GF-D8 (cell line): ENCODE measurements around the gene CASK.
"Not testable (repeated sequence)": the region's sequence is repeated elsewhere in the genome, so short reads cannot be mapped to it uniquely, and the experiment has no call there.

Experiments
- DNase-seq: peaks from one replicate; lab custom pipeline; 2025; lab: John Stamatoyannopoulos, UW

CASK gene

GRCh38 chrX:41692162-41692749 is 231.1 kb downstream of the CASK start:
- no peak for DNase-seq

GRCh38 chrX:41689711-41690110 is 233.6 kb downstream of the CASK start:
- DNase-seq, result no peak

GRCh38 chrX:41688835-41689234 is 234.5 kb downstream of the CASK start, which contains the start of gene GPR34:
TSS of gene GPR34 (plus strand) at chrX:41688973. CDS start at chrX:41695634, 6,661 bp downstream.
- DNase-seq, result no peak

DNA sequence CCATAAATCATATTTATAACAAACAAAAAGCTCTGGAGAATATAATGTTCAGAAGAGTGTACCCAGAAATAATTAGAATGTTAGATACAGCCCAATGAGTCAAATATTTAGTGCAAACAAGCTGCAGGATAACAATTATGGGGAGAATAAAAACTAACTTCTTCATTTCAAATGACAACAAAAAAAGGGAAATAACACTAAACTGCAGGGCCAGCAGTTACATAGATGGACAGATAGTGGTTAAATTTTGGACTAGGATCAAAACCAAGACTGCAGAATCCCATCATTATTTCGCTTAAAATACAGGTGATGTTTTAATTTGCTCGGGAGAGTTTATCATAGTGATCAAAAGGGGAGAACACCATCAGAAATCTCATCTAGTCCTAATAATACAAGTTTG is 235.2 kb downstream of the CASK start:
- DNase-seq, result no peak

GRCh38 chrX:41686788-41687187 is 236.6 kb downstream of the CASK start:
- no peak for DNase-seq

DNA sequence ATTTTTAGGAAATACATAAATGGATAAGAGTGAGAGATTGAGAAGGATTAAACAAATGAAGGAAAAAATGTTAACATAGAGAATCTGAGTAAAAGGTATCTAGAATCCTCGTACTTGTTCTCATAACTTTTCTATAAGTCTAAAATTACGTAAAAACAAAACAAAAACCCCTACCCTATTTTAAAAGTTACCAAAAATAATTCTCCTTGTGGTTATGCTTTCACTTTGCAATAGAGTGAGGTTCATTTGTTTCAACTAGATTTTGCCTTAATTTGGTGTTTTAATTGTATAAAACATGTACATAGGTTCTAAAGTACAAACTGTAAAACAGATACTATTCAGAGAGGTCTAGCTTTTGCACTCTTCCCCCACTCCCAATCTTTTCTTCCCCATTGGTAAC is 238.4 kb downstream of the CASK start:
- DNase-seq, result no peak

DNA sequence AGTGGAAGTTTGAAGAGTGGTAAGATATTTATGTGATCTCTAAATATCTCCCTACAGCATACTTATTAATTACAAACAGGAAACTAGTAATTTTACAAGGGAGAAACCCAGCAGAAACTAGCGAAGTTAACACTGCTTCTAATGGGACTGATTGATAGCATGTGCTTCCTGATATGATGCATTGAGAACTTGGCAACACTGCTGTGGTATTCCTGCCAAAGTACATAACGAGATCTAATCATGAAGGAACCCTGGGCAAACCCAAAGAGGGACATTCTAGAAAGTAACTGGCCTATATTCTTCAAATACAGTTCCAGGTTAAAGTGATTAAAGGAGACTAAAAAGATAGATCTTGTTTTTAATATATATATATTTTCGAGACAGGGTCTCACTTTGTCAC is 239.2 kb downstream of the CASK start:
- DNase-seq, result no peak

DNA sequence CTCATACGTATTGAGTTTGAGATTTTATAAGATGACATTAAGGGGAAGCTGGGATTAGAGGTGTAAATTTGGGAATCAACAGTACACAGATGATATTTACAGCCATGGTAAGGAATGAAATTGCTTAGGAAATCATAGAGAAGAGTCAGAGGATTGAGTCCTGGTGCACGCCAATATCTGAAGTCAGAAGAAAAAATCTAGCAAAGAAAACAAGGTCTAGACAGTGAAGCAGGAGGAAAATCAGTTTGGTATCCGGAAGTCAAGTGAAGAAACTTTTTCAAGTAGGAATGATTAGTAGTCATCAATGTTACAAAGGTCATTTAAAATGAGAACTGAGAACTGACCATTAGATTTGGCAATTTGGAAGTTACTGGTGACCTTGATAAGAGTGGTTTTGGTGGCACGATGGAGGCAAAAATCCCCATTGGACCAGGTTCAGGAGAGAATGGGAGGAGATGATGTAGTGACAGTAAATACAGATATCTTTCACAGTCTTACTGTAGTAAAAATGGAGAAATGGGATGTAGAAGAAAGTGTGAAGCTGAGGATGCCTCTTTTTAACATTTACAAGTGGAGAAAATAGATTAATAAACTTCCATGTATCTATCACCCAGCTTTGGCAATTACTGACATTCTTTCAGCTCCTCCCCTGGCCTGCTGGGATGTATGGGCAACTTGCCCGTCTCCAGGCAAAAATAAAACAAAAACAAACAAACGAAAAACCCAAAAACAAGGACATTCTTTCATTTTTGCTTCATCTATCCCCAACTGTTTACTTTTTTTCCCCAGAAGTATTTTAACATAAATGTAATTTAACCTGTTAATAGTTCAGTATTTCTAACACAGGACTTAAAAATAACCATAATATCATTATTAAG is 245.9 kb downstream of the CASK start:
- no peak for DNase-seq

GRCh38 chrX:41676361-41676760 is 247.0 kb downstream of the CASK start:
- not testable (repeated sequence) for DNase-seq

GRCh38 chrX:41672643-41673042 is 250.7 kb downstream of the CASK start:
- no peak for DNase-seq

- DNase-seq, result no peak
Measured at GRCh38 chrX:41671082-41671481, 252.3 kb downstream of the CASK start.

- no peak for DNase-seq
Measured at GRCh38 chrX:41670112-41670511, 253.2 kb downstream of the CASK start.

DNA sequence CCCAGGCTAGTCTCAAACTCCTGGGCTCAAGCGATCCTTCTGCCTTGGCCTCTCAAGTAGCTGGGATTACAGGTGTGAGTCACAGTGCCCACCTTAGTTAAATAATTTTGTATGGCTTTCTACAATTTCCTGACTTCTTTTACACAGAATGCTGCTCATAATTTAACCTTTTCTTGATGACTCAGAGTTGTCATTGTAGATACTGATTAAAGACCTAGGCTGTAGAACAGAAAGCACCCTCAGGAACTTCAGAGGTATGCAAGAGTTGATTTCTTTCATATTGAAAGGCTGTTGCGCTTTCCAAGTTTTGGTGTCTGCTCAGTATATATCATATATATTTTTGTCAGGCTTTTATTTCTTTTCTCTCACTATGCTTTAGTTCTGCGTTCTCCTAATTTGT is 255.7 kb downstream of the CASK start:
- no peak for DNase-seq

GRCh38 chrX:41666251-41666650 is 257.1 kb downstream of the CASK start:
- no peak for DNase-seq

DNA sequence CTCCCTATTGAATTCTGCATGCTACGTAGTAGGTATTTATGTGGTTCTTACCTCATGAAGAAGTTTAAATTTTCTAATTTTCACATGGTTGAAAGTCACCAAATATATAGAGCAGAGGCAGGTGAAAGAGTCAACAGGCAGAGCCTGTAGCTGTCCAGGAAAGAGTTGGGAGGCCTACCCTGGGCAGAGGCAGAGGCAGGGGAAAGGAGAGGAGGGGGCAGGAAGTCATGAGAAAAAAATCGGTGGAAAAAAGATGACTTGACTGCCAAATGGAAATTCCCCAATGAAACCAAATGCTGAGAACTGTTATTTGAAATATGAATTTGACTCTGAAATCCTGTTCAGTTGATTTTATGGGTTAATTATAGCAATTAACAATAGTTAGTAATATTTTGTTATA is 257.7 kb downstream of the CASK start:
- no peak for DNase-seq

- no peak for DNase-seq
Measured at GRCh38 chrX:41664908-41665307, 258.4 kb downstream of the CASK start.

DNA sequence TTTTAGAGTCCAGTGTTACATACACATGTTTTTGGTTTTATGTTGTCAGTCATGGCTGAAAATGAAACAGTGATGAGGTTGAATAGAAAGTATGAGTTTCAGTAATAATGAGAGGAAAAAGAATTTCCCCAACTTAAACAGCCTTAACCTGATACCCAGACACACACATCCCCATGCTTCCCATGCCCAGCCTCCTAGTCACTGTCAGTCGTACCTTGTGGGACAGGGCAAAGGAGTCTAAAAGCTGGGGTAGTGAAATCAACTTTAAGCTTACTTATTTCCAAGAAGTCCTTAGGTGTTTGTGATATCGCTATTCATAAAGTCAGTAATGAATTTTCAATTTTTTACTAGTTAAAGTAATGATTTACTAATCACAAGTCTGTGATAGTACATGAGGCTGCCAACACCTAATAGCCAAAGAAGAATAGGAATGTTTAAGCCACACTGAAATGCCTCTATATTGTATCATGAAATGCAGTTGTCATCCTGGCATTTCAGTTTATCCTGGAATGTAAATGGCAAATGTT is 258.9 kb downstream of the CASK start:
- DNase-seq, result no peak

GRCh38 chrX:41661366-41662095 is 261.8 kb downstream of the CASK start:
- no peak for DNase-seq

GRCh38 chrX:41655631-41656030 is 267.7 kb downstream of the CASK start:
- DNase-seq, result no peak

DNA sequence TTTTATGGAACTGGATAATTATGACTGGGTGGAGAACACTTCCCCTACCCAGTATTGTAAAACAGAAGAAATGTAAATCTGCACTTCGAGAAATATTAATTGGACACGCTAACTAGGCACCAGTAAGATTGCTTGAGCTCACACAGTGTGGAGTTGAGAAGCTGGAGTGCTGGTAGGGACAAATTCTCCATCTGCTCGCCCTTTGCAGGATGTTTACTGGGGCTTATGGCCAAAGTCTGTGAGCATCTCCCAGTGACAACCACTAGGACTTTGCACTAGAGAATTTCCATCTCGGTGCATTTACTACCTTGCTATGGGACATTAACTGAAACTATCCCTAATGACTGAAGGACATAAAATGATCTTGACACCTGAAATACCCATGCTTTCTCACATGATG is 268.3 kb downstream of the CASK start:
- no peak for DNase-seq

DNA sequence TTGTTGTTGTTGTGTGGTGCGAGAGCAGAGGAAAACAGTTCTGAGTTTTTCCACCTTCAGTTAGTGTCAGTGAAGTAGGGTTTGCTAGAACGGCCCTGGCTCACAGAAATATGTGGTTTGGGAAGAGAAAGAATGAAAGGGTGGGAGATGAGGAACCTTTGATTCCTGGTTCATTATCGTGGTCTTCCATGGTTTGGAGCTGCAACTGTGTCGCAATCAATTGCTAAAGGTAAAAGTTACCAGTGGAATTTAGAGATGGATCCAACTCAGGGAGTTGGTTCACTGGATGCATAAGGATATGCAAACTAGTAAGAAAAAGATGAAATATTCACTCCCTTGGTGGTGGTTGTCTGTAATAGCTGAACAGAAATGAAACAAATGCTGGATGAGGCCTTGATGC is 270.2 kb downstream of the CASK start:
- no peak for DNase-seq

- not testable (repeated sequence) for DNase-seq
Measured at GRCh38 chrX:41646201-41646600, 277.2 kb downstream of the CASK start.

DNA sequence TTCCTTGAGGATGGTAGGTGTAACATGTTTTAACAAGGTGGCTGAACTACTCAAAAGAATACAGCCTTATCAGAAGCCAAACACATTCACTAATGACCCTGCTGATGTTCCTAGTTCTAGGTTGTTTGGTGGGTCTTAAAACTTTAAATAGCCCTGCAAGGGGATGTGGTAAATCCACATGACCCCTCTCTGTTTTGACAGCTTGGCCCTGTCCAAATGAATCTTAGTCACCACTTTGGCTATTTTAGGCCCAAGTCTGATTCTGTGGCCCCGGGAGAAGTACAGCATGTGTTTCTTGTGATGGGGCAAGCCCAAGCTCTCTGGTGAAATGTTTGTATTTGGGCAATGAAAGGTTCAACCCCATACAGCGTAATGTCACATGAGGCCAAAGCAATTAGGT is 289.1 kb downstream of the CASK start:
- DNase-seq, result no peak
